ENCODE measurements around the gene ATG16L2.
A peak's percentile ranks its signal among the peaks of the same experiment; 100 is the strongest.
"Not testable (repeated sequence)": the region's sequence is repeated elsewhere in the genome, so short reads cannot be mapped to it uniquely, and the experiment has no call there.

ATG16L2 gene

DNA sequence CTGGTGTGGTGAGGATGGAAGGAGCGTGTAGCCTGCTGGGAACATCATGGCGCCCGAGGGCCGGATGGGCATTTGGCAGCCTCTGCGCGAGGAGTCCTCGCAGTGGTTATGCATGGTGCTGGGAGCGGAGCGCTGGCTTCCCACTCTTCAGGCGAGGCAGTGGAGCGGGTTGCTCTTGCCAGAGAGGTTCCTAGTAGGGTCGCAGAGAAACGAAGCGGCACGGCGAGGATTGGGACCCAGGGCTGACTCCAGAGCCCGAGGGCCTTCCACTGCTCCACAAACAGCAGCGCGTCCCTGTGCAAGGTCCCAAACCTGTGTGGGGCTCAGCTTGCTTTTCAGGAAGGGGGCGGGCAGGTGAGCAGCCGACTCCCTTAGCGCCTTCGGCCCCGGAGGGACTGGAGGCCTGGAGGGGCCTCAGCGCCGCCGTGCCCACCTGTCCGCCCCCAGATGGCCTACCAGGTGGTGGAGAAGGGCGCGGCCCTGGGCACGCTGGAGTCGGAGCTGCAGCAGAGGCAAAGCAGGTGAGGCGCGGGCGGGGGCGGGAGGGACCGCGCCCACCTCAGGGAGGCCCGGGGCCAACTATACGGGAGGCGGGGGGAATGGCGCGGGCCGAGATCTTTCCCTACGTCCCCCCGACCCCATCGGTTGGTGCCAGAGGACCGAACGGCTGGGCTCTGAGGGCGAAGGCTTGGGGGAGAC is 7.2 kb downstream of the ATG16L2 start:
- DNase-seq = peak in 3 of 10 donors; percentile 79 to 81 (median 79)
- intact Hi-C loops (cut with DNase I) = no loop called here

DNA sequence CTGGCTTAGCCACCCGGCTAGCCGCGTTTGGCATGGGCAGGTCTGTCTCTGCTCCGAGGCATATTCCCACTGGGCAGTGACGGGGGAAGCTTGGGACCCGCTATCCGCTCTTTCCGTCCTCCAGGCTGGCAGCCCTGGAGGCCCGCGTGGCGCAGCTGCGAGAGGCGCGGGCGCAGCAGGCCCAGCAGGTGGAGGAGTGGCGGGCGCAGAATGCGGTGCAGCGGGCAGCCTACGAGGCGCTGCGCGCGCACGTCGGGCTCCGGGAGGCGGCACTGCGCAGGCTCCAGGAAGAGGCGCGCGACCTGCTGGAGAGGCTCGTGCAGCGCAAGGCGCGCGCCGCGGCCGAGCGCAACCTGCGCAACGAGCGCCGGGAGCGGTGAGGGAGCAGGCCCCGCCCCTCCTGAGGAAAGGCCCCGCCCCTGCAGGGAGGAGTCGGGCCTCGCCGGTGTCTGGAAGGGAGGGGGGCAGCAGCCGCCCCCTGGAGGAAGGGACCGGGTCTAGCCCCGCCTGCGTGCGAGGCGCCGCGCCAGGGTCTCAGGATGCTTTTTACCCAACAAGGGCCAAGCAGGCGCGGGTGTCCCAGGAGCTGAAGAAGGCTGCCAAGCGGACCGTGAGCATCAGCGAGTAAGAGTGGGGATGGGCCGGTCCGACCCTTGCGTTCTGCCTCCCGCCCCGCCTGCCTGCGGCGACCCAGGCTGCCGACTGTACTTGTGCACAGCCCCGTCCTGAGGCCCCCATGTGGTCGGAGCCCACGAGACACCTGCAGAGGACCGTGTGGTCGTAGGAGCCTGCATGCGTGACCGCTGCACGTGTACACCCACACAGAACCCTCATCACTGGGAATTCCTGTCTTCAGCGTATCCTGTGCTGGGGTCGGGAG is 7.9 kb downstream of the ATG16L2 start:
- DNase-seq = peak; percentile 80 to 99 (median 90)
- intact Hi-C loops (cut with DNase I) = no loop called here

DNA sequence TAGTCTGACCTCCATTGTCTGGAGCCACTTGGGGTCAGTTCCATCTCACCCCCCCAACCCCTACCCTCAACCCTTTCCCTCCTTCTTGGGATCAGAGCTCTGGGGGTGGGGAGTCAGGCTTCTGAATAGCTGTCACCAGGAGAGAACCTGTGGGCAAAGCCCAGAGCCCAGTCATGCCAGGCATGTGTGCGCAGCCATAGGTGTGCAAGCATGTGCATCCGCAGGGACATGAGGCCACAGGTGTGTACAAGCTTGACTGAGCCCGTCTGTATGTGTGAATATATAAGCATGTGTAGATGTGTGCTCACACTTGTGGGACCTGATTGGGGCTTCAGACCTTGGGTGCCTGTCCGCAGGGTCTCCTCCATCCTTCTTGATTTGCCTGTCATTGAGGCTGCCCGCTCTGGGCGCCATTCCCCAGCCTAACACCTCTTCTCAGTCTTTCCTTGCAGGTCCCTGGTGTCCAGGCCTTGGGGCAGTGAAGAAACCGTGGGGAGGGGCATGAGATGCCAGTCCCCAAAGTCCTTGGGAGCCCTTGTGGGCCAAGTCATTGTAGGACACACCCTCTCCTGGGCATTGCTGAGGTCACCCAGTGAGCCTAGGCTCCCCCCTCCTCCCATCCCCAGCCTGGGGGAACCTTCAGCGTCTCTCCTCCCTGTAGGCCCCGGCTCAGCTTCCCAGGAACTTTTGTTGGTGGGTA is 9.0 kb downstream of the ATG16L2 start:
- DNase-seq = peak in 2 of 10 donors; percentile 59 to 82
- intact Hi-C loops (cut with DNase I) = no loop called here

DNA sequence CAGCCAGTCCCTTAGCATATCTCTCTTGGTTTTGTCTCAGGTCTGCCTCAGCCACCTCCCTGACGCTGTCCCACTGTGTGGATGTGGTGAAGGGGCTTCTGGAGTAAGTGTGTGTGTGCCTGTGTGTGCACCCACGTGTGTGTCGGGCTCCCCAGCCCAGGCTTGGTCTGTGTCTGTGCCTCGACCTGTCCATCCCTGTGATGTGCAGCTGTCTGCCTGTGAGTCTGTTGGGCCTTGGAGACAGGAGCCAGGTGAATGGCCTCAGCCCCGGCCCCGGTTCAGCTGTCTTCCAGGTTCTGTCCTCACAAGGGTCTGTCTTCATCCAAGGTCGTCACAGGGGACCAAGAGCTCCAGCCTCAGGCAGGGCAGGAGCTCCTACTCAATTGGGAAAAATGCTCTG is 9.8 kb downstream of the ATG16L2 start:
- intact Hi-C loops (cut with DNase I) = no loop called here
- peak in 2 of 10 donors; percentile 63 to 83 for DNase-seq

DNA sequence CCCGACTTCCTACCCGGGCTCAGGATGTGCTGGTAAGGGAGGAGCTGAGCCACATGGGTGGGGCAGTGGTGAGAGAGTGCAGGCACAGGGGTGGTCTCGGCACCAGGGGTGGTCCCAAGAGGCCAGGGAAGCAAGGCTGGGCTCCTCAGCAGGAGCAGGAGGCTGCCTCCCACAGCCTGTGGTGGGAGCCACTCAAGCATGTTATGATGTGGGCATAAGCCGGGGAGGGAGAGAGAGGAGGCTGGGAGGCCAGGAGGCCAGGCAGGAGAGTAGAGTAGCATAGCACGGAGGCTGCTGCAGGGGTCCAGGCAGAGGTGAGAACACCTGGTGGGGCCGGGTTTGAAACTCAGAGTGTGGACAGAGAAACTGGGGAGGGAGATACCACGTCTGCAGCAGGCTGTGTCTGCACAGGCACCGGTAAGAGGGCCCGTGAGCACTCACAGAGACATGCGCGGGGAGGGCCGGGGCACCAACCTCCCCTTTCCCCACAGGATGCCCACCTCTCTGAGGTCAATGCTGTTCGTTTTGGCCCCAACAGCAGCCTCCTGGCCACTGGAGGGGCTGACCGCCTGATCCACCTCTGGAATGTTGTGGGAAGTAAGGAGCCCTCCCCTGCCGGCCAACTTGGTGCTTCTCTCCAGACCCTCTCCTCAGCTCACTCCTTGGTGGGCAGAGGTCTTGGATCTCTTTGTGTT is 10.7 kb downstream of the ATG16L2 start:
- peak in 2 of 10 donors; percentile 59 to 72 for DNase-seq
- intact Hi-C loops (cut with DNase I) = no loop called here

DNA sequence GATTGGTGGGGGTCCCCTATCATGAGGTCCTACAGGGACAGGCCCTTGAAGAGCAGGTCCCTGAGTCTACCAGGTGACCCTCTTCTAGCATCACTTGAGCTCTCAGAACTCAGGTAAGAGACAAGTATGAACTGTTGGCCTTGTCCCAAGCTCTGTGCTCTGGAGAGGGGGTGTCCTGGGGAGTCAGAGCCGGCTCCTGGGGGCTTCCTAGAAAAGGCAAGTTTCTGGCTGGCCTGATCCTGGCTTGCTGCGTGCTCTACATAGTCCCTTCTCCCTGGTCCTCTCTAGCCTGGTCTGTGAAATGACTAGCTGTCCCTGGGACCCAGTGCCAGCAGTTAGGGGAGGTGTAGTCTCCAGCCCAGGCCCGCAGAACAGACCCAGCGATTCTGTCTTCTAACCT is 11.4 kb downstream of the ATG16L2 start:
- intact Hi-C loops (cut with DNase I) = no loop called here
- DNase-seq = peak in 2 of 10 donors; percentile 7 to 25

DNA sequence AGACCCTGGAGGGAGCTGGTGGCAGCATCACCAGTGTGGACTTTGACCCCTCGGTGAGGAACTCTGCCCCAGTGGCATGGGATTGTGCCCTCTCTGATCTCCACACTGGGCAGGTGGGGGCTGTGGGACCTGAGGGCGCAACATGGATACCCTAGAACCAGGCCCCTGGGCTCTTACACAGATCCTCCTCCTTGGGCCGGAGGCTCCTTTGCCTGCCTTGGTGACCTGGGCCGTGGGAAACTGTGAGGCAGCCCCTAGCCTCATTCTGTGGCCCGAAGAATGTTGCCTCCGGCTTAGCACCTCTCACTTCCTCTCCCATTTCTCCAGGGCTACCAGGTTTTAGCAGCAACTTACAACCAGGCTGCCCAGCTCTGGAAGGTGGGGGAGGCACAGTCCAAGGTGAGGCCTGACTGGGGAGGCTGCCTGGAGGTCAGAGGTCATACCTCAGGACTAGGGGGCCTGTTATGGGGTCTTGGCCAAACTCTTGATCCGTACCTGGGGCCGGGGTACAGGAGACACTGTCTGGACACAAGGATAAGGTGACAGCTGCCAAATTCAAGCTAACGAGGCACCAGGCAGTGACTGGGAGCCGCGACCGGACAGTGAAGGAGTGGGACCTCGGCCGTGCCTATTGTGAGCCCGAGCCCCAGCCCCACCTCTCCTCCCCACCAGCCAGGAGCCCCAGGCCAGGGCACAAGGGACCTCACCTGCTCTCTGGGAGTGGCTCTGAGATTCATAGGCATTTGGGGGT is 12.2 kb downstream of the ATG16L2 start:
- no peak for DNase-seq
- intact Hi-C loops (cut with DNase I) = no loop called here

DNA sequence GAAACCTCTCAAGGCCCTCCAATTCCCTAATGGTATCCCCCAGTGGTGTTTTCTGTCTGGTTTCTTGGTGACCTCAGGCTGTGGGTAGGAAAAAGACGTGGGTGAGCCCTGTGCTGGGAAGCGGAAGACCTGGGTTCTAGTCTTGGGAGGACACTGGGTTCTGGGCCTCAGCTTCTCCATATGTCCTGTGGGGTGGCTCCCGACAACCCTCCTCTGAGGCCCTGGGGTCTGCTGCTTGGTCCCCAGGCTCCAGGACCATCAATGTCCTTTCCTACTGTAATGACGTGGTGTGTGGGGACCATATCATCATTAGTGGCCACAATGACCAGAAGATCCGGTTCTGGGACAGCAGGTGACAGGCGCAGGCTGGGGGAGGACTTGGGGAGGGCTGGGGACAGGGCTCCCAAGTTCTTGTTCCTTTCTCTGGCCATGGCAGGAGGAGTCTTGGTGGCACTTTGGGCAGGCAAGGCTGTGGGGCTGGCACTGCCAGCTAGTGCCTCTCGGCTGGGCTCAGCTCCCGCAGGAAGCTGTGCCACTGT is 12.8 kb downstream of the ATG16L2 start:
- DNase-seq = peak in 1 of 10 donors; percentile 17
- intact Hi-C loops (cut with DNase I) = no loop called here

DNA sequence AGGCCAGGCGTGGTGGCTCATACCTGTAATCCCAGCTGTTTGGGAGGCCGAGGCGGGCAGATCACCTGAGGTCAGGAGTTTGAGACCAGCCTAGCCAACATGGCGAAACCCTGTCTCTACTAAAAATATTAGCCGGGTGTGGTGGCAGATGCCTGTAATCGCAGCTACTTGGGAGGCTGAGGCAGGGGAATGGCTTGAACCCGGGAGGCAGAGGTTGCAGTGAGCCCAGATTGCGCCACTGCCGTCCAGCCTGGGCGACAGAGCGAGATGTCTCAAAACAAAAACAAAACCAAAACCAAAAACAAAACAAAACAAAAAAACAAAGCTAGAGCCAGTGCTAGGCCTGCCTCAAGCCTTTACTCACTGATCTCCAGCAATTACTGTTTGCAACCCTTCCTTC is 13.4 kb downstream of the ATG16L2 start:
- intact Hi-C loops (cut with DNase I) = not testable (repeated sequence)
- peak in 1 of 10 donors; percentile 54 for DNase-seq

DNA sequence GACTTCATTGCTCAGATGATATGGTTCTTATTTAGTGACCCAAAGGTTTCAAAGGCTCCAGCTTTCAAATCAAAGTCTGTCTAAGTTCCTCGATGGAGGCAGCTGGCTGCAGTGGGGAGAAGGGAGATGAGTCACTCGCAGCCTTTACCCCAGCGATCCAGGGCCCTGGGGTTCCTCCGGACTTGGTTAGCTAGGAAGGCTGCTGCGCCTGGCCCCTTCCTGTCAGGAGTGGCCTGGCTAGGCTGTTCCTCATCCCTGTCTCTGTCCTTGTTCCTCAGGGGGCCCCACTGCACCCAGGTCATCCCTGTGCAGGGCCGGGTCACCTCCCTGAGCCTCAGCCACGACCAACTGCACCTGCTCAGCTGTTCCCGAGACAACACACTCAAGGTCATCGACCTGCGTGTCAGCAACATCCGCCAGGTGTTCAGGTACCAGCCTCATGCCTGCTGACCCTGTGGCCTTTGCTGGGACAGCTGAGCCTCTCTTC is 13.9 kb downstream of the ATG16L2 start:
- DNase-seq = peak in 1 of 10 donors; percentile 54
- intact Hi-C loops (cut with DNase I) = no loop called here

DNA sequence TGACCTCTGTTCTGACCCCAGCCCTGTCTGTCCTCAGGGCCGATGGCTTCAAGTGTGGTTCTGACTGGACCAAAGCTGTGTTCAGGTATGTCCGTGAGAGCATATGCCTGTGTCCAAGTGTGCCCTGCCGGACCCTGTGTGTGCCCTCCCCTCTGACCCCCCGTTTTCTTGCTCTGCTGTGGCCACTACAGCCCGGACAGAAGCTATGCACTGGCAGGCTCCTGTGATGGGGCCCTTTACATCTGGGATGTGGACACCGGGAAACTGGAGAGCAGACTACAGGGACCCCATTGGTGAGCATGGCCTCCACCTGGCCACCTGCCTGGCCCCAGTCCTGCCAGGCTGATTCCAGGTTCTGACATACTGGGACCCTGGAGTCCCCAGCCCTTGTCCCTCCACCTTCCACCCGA is 14.5 kb downstream of the ATG16L2 start:
- intact Hi-C loops (cut with DNase I) = no loop called here

DNA sequence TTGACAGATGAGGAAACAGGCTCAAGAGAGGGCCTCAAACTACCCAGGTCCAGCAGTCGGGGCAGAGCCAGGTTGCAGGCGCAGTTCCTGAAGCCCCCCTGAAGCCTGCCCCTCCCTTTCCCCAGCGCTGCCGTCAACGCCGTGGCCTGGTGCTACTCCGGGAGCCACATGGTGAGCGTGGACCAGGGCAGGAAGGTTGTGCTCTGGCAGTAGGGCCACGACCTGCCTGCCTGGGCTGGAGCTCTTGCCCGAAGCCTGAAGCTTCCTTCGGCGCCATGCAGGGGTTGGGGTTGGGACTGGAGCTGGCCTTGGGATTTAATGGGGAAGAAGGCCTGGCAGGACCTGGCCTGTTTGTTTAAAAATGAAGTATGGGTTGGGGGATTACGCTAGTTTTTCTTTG is 15.0 kb downstream of the ATG16L2 start:
- DNase-seq = peak in 1 of 10 donors; percentile 60
- intact Hi-C loops (cut with DNase I) = no loop called here

More for the DNA sequence above, 14.5 kb downstream of the ATG16L2 start:
- DNase-seq = peak in 1 of 10 donors; percentile 50

DNA sequence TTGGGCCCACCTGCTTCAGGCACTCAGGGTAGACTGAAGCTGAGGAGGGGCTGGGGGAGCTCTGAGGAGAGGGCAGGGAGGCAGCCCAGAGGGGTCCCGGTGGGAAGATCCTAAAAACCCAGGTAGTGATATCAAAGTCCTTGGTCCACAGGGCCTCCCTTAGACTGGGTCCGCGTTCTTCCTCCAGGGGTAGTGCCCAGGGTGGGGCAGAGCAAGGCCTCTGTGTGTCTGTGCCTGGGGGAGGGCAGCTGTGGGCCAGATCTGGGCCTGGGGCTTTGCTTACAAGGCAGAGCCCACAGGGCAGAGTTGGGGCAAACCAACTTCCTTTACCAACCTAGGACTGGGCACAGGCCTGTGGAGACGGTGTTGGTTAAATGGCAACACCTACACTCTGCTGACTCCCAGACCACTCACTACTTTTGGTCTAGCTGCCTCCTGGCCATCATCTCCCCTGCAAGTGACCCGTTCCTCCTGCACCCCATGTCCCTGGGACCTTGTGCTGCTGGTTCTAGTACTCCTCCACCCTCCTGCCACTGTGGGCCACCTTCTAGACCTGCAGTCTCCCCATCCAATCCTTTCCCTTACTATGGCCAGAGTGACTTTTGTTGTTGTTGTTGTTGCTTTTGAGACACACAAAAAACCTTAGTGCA is 15.8 kb downstream of the ATG16L2 start:
- intact Hi-C loops (cut with DNase I) = loop anchor here (5.0 to 10.0 kb wide), 2 partner anchors 315 to 412 kb away; partner anchors contain the start of gene FCHSD2
- DNase-seq = peak in 2 of 10 donors; percentile 47 to 65

DNA sequence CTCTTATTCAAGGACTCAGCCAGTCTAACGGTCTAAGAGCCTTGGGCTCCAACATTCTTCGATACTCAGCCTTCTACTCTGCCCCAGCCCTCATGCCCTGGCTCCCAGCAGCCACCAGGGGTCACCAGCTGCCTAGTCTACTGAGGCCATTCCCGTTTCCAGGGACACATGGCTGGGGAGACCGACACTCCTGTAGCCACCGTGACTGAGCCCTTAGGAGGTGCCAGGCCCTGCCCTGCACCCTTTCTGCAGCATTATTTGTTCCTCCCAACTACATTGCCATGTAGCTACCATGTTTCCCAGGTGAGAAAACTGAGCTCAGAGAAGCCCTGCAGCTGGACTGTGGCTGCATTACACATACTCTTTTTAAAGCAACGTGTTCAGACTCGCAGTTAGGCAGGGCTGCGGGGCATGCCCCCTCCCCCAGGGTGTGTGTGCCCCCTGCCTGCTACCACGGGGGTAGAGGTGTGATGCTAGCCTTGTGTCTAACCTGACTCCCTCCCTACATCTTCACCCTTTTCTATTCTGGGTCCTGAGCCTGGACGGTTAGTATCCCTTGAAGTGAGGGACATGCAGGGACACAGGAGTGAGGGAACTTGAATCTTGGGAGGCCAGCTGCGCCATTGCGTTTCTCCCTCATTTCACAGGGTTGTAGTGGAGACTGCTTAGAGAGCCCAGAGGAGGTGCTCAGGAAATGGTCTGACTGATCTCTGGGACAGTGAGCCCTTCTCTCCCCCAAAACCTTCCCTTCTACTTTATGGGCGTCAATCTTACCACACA is 17.5 kb downstream of the ATG16L2 start:
- peak; percentile 76 to 98 (median 90) for DNase-seq

DNA sequence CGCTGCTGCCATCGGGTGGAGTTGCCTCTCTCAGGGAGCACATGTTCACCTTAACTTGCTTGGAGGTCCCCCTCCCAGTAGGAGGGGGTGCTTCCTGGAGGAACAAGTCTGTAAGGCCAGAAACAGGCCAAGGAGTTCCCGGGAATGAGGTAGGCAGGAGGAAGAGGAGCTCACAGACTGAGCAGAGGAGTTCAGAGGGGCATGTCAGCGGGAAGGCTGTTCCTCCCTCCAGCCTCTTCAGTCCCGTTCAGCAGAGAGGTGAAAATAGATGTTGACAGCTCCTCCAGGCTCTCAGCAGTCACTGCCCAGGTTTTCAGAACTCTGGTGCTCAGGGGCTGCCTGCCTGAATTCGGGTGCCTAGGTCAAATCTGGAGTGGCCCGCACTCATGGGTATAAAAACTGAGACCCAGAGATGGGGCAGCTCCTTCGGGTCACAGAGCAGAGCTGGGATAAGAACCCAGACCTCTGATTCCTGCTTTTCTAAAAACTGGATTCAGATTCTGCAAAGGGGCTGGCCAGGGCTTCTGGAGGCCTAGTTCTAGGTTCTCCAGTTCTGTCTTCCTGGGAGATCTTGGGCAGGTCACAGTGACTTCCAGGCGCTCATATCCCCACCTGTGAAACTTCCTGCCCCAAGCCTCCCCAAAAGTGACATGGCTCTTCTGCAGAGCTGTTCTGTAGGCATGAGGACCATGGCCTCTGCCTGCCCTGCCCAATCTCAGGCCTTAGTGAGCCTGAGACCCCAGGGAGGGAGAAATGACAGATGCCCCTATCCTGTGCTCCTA is 18.3 kb downstream of the ATG16L2 start:
- intact Hi-C loops (cut with DNase I) = loop anchor here (5.0 to 10.0 kb wide), 2 partner anchors 312 to 410 kb away; partner anchors contain the start of gene FCHSD2
- DNase-seq = no peak

More for the DNA sequence above, 17.5 kb downstream of the ATG16L2 start:
- intact Hi-C loops (cut with DNase I) = loop anchor here (1.0 to 10.0 kb wide), 3 partner anchors 313 to 411 kb away; partner anchors contain the start of gene FCHSD2

DNA sequence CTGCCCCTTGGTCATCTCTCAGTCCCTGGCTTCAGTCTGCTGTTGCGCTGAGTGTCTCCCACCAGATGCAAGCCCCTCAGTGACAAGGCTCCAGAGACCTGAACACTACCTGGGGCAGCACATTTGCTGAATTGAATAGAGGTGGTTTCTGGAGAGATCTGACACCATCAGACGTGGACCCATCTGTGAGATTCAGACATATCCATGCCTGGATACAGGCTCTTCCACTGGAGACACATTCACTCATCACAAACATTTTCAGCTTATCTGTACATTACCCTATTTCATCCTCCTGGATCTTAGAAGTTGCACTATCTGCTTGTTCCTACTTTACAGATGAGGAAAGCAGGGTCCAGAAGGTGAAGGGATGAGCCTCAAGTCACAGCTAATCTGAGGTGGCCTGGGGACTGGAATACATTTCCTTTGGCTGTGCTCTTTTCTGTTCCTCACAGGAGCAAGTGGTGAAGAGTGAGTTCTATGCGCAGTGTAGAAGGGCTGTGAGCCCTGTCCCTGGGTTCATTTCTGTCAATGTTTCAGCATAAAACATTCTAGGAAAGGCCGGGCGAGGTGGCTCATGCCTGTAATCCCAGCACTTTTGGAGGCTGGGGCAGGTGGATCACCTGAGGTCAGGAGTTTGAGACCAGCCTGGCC is 19.0 kb downstream of the ATG16L2 start:
- no peak for DNase-seq
- intact Hi-C loops (cut with DNase I) = loop anchor here (5.0 to 10.0 kb wide), 2 partner anchors 312 to 409 kb away; partner anchors contain the start of gene FCHSD2
